Ectodermal cell (in vitro differentiated cells): Measurements from ENCODE around the gene FAM185A.

Source experiments
- H3K27ac ChIP-seq: 2 replicates; pipeline ENCODE4 v1.7.0; 2013; ENCODE audit warnings: mild to moderate bottlenecking, low read depth, low read length; ENCODE audit not compliant: insufficient read depth, poor library complexity, severe bottlenecking
- H3K27me3 ChIP-seq: 2 replicates; pipeline ENCODE4 v1.7.0; 2013; ENCODE audit warnings: mild to moderate bottlenecking, low read length; ENCODE audit not compliant: insufficient read depth, control insufficient read depth, poor library complexity, severe bottlenecking
- H3K36me3 ChIP-seq: one replicate; pipeline ENCODE4 v1.7.0; 2013; ENCODE audit warnings: low read length; ENCODE audit not compliant: control insufficient read depth, insufficient read depth
- H3K4me1 ChIP-seq: one replicate; pipeline ENCODE4 v1.7.0; 2013; ENCODE audit warnings: low read length; ENCODE audit not compliant: control insufficient read depth, insufficient read depth
- H3K4me3 ChIP-seq: 2 replicates; pipeline ENCODE4 v1.7.0; 2013; ENCODE audit warnings: low read depth, low read length, control low read depth; ENCODE audit not compliant: insufficient read depth
- H3K9me3 ChIP-seq: 2 replicates; pipeline ENCODE4 v1.7.0; 2013; ENCODE audit warnings: mild to moderate bottlenecking, low read length, moderate library complexity; ENCODE audit not compliant: control insufficient read depth
- WGBS, 2 experiments: methylation state at CpG; one replicate each; pipeline ENCODE4 v1.1.7; 2013; ENCODE audit warnings: missing lambda C conversion rate in 2 of 2; 5-methylcytosine and 5-hydroxymethylcytosine counted together

Gene FAM185A

DNA sequence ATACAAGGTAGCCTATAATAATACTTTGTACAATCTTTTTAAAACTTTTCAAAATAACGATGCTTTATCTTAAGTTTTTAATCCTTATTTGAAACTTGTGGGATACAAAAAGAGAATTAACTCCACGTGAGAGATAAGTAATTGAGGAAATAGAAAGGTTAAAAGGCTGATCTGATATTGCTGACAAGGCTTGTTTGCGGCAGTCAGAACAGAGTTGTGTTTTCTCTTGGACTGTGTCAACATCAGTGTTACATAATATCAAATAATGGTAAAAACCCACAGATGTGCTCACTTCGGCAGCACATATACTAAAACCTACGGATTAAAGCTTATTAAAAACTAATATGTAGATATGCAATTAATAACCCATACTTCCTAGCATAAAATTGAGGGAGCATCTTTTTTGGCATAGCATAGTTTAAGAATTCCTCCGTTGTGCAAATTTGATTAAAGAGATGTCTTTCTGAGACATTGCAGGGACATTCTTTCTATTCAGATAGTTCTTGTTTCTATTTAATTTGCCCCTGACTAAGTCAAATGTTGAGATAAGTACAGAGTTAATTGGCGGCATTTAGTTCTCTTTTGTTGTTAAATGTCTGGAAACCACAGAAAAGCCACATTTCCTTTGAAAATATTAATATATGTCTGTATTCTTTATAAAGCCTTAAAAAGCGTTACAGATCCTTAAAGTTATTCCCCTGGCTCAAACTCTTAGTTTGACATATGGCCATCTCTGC, 63.3 kb downstream of the FAM185A start:
- Histone ChIP-seq H3K27me3 (no peaks in the 10 kb centered on the region), H3K36me3 (peaks cover 6% of the 10 kb centered on the region), H3K27ac (no peak overlapping the region), H3K4me1 (no peaks in the 10 kb centered on the region), H3K9me3 (no peaks in the 10 kb centered on the region), H3K4me3 (no peak overlapping the region)
- 94 to 96% methylated on average over 5 to 6 of the region's 8 CpGs for WGBS, 2 experiments

DNA sequence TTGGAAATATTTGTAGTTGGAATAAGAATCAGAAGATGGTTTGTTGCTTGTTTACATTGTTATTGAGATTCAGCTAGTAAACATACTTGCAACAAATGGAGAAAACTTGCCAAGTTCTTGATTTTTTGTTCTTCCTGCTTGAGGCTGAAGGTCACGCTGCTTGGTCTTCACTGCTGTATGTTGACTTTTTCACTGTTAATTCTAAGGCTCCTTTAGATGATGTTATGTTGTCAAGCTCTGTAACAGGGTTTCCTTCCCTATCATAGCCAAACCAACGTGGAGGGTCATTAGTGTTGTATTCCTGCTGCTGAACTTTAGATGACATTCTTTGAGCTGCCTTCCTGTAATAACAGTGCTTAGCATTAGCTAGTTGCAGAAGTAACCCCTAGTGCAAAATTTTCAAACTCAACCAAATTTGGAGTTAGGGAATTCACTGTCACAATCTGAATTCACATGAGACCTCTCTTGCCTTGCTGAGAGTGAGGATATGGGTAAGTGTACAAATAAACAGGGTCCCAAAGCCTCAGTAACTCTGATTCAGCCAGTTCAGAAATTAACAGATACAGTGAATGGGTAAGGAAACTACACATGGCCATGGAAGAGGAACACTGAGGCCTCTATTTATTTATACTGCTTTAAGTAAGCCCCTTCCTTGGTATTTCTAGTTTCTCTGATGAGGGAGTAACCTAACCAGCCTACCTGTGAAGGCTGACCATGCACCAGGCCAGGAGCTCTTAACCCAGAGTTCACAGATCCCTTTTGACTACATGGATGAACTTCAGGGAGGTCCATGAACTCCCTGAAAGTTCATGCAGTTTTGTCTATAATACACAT, 64.6 kb downstream of the FAM185A start:
- 83 to 95% methylated on average over 2 of the region's 2 CpGs for WGBS, 2 experiments

DNA sequence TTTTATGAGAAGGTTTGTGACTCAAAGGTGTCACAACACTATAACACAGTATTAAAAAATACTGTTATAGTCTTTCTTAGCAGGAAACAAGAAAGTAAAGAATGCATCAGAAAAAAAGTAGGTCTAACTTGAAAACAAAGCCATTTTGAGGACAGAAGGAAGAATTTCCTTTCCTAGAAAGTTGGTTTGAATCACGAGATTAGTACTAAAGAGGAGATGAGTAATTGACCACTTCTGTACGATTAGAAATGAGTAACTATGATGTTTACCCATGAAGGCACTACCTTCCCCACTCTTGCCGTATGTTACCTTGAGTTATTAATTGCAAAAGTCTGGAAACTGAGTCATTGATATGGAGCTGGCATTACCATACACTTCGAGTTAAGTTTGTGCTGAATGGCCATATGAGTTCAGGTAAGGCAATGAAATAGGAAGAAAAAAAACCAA, 65.2 kb downstream of the FAM185A start:
- no peaks in the 10 kb centered on the region for H3K9me3 ChIP-seq
- no peaks in the 10 kb centered on the region for H3K36me3 ChIP-seq
- no peak overlapping the region for H3K27ac ChIP-seq
- no peak overlapping the region for H3K4me3 ChIP-seq
- no peaks in the 10 kb centered on the region for H3K4me1 ChIP-seq
- 86 to 90% methylated on average over 4 of the region's 4 CpGs for WGBS, 2 experiments
- H3K27me3 ChIP-seq, result no peaks in the 10 kb centered on the region

More for the DNA sequence above, 64.6 kb downstream of the FAM185A start:
- no peaks in the 10 kb centered on the region for H3K9me3 ChIP-seq
- no peaks in the 10 kb centered on the region for H3K27me3 ChIP-seq
- no peaks in the 10 kb centered on the region for H3K4me1 ChIP-seq
- no peak overlapping the region for H3K27ac ChIP-seq
- peaks cover 6% of the 10 kb centered on the region for H3K36me3 ChIP-seq
- no peak overlapping the region for H3K4me3 ChIP-seq

DNA sequence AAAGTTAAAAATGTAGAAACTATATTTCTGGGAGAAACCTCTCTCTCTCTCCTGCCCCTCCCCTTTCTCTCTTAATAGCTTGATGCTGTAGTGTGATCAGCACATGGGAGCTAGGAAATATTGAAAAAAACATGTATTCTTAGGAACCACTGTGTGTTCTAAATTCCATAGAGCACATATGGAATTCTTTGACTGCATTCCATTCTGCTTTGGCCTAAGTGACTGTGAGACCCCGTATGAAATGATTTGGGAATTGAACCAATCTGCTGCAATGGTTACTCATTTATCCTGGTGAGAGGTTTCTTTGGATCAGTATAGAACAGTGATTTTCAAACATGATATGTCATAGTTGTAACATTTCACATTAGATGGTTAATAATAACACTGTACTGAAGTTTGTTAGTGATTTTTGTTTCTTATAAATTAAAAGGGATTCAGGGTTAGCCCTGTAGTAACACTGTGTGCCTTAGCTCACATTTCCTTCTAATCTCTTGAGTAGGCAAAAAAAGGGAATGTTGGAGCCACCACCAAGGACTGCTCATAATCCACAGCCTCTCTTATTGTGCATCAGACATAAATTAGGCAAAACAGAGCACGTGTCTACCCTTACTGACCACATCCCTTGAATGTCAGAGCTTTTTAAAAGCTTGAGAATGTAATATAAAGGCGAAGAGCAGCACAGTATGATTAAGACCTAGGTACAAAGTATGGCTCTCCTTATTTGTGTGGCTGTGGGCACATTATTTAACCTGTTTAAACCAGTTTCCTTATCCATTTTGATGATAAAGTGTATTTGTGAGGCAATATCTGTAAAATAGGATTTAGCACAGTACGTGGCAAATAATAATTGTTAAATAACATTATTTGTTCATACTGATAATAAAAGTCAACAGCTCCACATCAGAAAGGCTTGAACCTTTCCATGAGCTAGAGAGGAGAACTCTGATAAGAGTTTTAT, 69.1 kb downstream of the FAM185A start:
- Histone ChIP-seq H3K27ac (no peak overlapping the region), H3K4me3 (no peak overlapping the region), H3K4me1 (no peaks in the 10 kb centered on the region), H3K9me3 (no peaks in the 10 kb centered on the region), H3K27me3 (no peaks in the 10 kb centered on the region), H3K36me3 (no peaks in the 10 kb centered on the region)
- WGBS, 2 experiments, result 87 to 97% methylated on average over 3 to 4 of the region's 4 CpGs

GRCh38 chr7:102819151-102819550, 70.4 kb downstream of the FAM185A start:
- Histone ChIP-seq H3K36me3 (no peaks in the 10 kb centered on the region), H3K27me3 (no peaks in the 10 kb centered on the region), H3K27ac (no peak overlapping the region), H3K4me1 (no peaks in the 10 kb centered on the region), H3K4me3 (no peak overlapping the region), H3K9me3 (no peaks in the 10 kb centered on the region)
- WGBS, 2 experiments, result 87 to 93% methylated on average over 2 of the region's 2 CpGs

- no peaks in the 10 kb centered on the region for H3K9me3 ChIP-seq
- WGBS, 2 experiments, result 94 to 97% methylated on average over 2 of the region's 2 CpGs
- H3K36me3 ChIP-seq, result no peaks in the 10 kb centered on the region
- no peaks in the 10 kb centered on the region for H3K4me1 ChIP-seq
- no peak overlapping the region for H3K27ac ChIP-seq
- H3K27me3 ChIP-seq, result no peaks in the 10 kb centered on the region
- H3K4me3 ChIP-seq, result no peak overlapping the region
Observed at GRCh38 chr7:102821994-102822747, 73.4 kb downstream of the FAM185A start.

DNA sequence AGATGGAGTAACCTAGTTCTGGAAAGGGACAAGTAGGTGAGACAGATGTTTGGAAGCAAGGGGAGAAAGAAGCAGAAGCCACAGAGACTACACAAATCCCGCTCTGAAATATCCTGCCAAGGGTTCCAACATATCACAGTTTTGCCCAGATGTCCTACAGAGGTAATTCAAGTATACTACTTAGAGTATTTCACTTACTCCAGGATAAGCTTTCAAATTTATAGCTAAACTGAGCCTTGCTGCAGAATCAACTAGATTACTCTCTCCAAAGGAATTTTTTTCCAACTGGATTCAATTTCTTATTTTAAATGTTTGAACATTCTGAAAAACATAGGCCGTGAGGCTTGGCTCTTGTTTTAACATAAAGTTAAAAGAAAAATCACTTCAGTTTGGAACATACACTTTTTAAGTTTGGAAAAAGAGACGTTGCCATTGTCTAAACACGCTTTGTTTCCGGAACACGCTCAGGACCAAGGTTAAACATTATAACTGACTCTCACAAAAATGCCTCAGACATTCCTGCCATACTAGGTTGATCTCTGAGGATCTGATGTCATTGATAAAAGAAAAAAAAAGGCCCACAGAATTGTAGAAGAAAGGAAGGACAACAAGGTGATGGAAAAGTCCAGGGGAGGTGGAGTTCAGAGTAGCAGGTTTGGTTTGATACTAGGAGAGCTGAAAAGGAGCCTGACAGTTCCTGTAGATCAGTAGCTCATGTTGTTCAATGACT, 74.8 kb downstream of the FAM185A start:
- 95% methylated on average over 6 of the region's 6 CpGs for WGBS, 2 experiments
- H3K9me3 ChIP-seq, result no peaks in the 10 kb centered on the region
- no peaks in the 10 kb centered on the region for H3K27me3 ChIP-seq
- no peaks in the 10 kb centered on the region for H3K36me3 ChIP-seq
- no peak overlapping the region for H3K4me3 ChIP-seq
- H3K27ac ChIP-seq, result no peak overlapping the region
- no peaks in the 10 kb centered on the region for H3K4me1 ChIP-seq

GRCh38 chr7:102828286-102828685, 79.5 kb downstream of the FAM185A start:
- Histone ChIP-seq H3K4me3 (no peak overlapping the region), H3K9me3 (no peaks in the 10 kb centered on the region), H3K36me3 (no peaks in the 10 kb centered on the region), H3K27ac (no peak overlapping the region), H3K4me1 (no peaks in the 10 kb centered on the region), H3K27me3 (no peaks in the 10 kb centered on the region)
- WGBS, 2 experiments, result 100% methylated on average over 1 of the region's 2 CpGs

DNA sequence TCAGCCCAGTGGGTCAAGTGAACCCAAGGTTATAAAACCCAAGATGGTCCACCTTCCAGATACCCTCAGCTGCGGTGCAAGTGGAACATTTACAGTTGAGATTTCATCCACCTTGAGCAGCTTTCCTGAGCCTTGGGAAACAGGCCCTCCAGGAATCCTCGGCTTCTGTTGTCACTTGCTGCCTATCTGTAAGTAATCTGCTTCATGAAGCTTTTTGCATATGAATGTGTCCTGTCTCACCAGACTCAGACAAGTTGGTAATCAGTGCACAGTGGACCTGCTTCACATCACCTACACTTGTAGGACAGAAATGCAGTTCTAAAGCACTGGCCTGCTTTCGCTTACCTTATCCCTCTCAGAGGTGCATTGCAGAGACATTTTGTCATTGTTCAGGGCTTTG, 80.3 kb downstream of the FAM185A start:
- 90 to 91% methylated on average over 3 of the region's 3 CpGs for WGBS, 2 experiments
- Histone ChIP-seq H3K27ac (no peak overlapping the region), H3K27me3 (no peaks in the 10 kb centered on the region), H3K36me3 (no peaks in the 10 kb centered on the region), H3K4me1 (no peaks in the 10 kb centered on the region), H3K9me3 (no peaks in the 10 kb centered on the region), H3K4me3 (no peak overlapping the region)
